Measurements from ENCODE around the gene ZNF70. TPM values are rescaled to one million over a fixed set of nuclear protein-coding genes. Genes with fewer than 3 reads are reported as not detected.

The ZNF70 gene
- total and polyA plus RNA-seq, 10 of the 15 experiments (the other 5 are each of a cell fraction or from before 2014, with no cell fraction given), result 0.15 to 2.3 (median 0.85) TPM

DNA sequence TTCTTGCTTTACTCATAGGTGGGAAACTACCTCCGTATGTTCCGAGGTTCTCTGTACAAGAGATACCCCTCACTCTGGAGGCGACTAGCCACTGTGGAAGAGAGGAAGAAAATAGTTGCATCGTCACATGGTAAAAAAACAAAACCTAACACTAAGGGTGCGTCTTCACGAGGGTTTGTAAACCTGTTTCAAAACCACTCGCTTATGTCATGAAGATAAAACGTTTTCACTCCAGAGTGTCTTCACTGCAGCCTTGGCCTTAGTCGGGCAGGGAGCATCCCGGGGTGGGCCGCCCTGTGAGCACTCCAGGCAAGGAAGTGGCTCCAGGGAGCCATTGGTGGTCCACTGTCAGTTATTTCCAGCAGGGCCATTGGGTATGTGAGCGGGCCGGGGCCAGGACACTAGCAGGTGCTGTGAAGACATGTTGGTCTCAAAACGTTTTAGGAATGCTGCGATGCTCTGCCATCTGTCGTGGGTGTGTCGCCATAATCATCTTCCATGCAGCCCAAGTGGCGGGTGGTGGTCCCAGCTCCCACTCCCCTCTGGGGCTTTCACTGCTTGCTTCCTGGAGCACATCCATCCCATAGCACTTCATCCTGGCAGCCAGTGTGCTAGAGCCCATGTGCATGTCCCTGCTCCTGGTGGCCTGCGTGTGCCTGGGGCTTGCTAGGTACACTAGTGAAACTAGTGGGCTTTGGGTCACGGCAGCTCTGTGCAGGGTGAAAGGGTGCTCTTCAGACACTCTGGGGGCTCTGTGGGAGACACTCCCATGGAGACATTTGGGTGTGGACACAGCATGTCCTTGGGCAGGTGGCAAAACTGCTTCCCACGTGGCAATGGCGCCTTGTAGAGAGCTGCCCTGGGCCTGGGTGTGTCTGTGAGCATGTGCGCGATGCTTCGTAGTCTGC lies 41.1 kb upstream of the ZNF70 start:
- no peak overlapping the region for H3K27ac ChIP-seq (ENCODE audit: control insufficient read depth, insufficient read depth)
- FAIRE-seq, result no peak
- no TSS peak for BruUV-seq (replicated peaks)
- TF ChIP-seq DPF2 (IDR thresholded peaks at IDR 0.05) (no peak), FOXM1 (IDR thresholded peaks at IDR 0.05; ENCODE audit: low read depth, low read length) (no peak), CBX5 (IDR thresholded peaks at IDR 0.05; ENCODE audit: low read depth) (no peak), YBX1 (IDR thresholded peaks at IDR 0.05) (no peak), KDM1A (IDR thresholded peaks at IDR 0.05; ENCODE audit: borderline replicate concordance) (no peak), TARDBP (IDR thresholded peaks at IDR 0.05; ENCODE audit: borderline replicate concordance) (no peak), BRCA1 (IDR thresholded peaks at IDR 0.05; ENCODE audit: low read depth, low read length) (no peak), ZSCAN29 (IDR thresholded peaks at IDR 0.05) (no peak), BCL11A (IDR thresholded peaks at IDR 0.05; ENCODE audit: low read depth, low read length) (no peak), IKZF1 (conservative IDR thresholded peaks at IDR 0.05) (no peak), POLR2AphosphoS2 (IDR thresholded peaks at IDR 0.05; ENCODE audit: low read depth, low read length) (no peak), MYB (IDR thresholded peaks at IDR 0.05; ENCODE audit: borderline replicate concordance, low read depth, low read length) (no peak), IRF3 (IDR thresholded peaks at IDR 0.05) (no peak), ZNF274 (IDR thresholded peaks at IDR 0.05; ENCODE audit: insufficient read depth, insufficient read length) (no peak)
- TF ChIP-seq, protein P1, sequence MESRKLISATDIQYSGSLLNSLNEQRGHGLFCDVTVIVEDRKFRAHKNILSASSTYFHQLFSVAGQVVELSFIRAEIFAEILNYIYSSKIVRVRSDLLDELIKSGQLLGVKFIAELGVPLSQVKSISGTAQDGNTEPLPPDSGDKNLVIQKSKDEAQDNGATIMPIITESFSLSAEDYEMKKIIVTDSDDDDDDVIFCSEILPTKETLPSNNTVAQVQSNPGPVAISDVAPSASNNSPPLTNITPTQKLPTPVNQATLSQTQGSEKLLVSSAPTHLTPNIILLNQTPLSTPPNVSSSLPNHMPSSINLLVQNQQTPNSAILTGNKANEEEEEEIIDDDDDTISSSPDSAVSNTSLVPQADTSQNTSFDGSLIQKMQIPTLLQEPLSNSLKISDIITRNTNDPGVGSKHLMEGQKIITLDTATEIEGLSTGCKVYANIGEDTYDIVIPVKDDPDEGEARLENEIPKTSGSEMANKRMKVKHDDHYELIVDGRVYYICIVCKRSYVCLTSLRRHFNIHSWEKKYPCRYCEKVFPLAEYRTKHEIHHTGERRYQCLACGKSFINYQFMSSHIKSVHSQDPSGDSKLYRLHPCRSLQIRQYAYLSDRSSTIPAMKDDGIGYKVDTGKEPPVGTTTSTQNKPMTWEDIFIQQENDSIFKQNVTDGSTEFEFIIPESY (IDR thresholded peaks at IDR 0.05), result no peak
- TF ChIP-seq, protein P2, sequence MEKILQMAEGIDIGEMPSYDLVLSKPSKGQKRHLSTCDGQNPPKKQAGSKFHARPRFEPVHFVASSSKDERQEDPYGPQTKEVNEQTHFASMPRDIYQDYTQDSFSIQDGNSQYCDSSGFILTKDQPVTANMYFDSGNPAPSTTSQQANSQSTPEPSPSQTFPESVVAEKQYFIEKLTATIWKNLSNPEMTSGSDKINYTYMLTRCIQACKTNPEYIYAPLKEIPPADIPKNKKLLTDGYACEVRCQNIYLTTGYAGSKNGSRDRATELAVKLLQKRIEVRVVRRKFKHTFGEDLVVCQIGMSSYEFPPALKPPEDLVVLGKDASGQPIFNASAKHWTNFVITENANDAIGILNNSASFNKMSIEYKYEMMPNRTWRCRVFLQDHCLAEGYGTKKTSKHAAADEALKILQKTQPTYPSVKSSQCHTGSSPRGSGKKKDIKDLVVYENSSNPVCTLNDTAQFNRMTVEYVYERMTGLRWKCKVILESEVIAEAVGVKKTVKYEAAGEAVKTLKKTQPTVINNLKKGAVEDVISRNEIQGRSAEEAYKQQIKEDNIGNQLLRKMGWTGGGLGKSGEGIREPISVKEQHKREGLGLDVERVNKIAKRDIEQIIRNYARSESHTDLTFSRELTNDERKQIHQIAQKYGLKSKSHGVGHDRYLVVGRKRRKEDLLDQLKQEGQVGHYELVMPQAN (conservative IDR thresholded peaks at IDR 0.05), result no peak
- TF ChIP-seq, protein P3, sequence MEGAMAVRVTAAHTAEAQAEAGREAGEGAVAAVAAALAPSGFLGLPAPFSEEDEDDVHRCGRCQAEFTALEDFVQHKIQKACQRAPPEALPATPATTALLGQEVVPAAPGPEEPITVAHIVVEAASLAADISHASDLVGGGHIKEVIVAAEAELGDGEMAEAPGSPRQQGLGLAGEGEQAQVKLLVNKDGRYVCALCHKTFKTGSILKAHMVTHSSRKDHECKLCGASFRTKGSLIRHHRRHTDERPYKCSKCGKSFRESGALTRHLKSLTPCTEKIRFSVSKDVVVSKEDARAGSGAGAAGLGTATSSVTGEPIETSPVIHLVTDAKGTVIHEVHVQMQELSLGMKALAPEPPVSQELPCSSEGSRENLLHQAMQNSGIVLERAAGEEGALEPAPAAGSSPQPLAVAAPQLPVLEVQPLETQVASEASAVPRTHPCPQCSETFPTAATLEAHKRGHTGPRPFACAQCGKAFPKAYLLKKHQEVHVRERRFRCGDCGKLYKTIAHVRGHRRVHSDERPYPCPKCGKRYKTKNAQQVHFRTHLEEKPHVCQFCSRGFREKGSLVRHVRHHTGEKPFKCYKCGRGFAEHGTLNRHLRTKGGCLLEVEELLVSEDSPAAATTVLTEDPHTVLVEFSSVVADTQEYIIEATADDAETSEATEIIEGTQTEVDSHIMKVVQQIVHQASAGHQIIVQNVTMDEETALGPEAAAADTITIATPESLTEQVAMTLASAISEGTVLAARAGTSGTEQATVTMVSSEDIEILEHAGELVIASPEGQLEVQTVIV (IDR thresholded peaks at IDR 0.05; ENCODE audit: borderline replicate concordance, partially characterized antibody), result no peak

More for the DNA sequence above, 41.1 kb upstream of the ZNF70 start:
- no peaks in the 10 kb centered on the region for H3K27me3 ChIP-seq (replicated peaks in 1 of 2; ENCODE audit: control insufficient read depth in 2 of 2, insufficient read depth in 2 of 2, low read length in 1 of 2)
- H3K9ac ChIP-seq (ENCODE audit: control insufficient read depth, insufficient read depth, low read length), result no peak overlapping the region
- intact Hi-C loops (cut with micrococcal nuclease; ENCODE audit: unreplicated experiment), result no loop called here
- ATAC-seq (no peak), DNase-seq (ENCODE audit: low read depth, low spot score) (no peak)
- peaks cover 6% of the 10 kb centered on the region; the same call in 1 of the 2 replicates for H3K4me1 ChIP-seq (ENCODE audit: control insufficient read depth, insufficient read depth, low read length)
- ChIA-PET RAD21 (ENCODE audit: unreplicated experiment) (interaction anchor here (0.5 kb wide), 1 partner anchor 610 kb away, joined by 4 read pairs; no protein-coding TSS in a partner anchor), SMC1A (ENCODE audit: uncharacterized antibody, unreplicated experiment) (no interaction called here), CTCF (interaction anchor here (1.6 kb wide), 1 partner anchor 11 kb away, joined by 4 read pairs; no protein-coding TSS in a partner anchor), POLR2A (no interaction called here)
- 0 out of 2 replicates have a peak, but pooled peaks cover 4% of the 10 kb centered on the region for H4K20me1 ChIP-seq (ENCODE audit: control insufficient read depth, insufficient read depth)
- WGBS (ENCODE audit: insufficient coverage, insufficient replicate concordance, low lambda C conversion rate, missing lambda C conversion rate), result 92% methylated on average over 25 of the region's 25 CpGs
- no peak overlapping the region for H3K4me3 ChIP-seq
- H2AFZ ChIP-seq (ENCODE audit: control insufficient read depth, low read depth, low read length), result no peak overlapping the region
- peaks cover 48% of the 10 kb centered on the region for H3K79me2 ChIP-seq (ENCODE audit: control insufficient read depth, insufficient read depth, low read length)
- peaks cover 16 to 23% of the 10 kb centered on the region in 2 experiments for H3K36me3 ChIP-seq (ENCODE audit: control insufficient read depth in 2 of 2, insufficient read depth in 2 of 2, low read length in 1 of 2)
- in situ Hi-C loops (cut with MboI), result no loop called here
- no peak overlapping the region for H3K4me2 ChIP-seq (ENCODE audit: control insufficient read depth, insufficient read depth)
- H3K9me3 ChIP-seq (replicated peaks; ENCODE audit: control insufficient read depth, insufficient read depth, low read length), result no peaks in the 10 kb centered on the region
